Breast epithelium (tissue), 4 donors: ENCODE data around the gene PDGFA. TPM values are rescaled to one million over a fixed set of nuclear protein-coding genes. Genes with fewer than 3 reads are reported as not detected.

Experiments used
- DNase-seq, 2 donors: peaks; one replicate each; pipeline ENCODE4 v3.0.0-alpha.2; 2019; ENCODE audit warnings: low spot score in 2 of 2
- H3K27ac ChIP-seq, 2 donors: fragments of 200-600 bp; sonication (generic) in 1 of 2; one replicate each; pipeline ENCODE4 v1.5.1; 2016 to 2019; ENCODE audit warnings: mild to moderate bottlenecking in 1 of 2
- H3K27me3 ChIP-seq, 2 donors: fragments of 200-600 bp; sonication (generic) in 1 of 2; one replicate each; pipeline versions ENCODE4 v1.5.1 to v1.6.0; 2017 to 2019; ENCODE audit warnings: control low read depth in 1 of 2, mild to moderate bottlenecking in 1 of 2
- H3K36me3 ChIP-seq: fragments of 200-600 bp; one replicate; pipeline ENCODE4 v1.5.1; 2019
- H3K4me1 ChIP-seq, 2 donors: fragments of 200-600 bp; sonication (generic); one replicate each; pipeline ENCODE4 v1.5.1; 2016 to 2019; ENCODE audit warnings: control low read depth in 1 of 2
- H3K4me3 ChIP-seq, 3 donors: fragments of 200-600 bp; sonication (generic); 1 replicate in 2 of 3; 2 replicates in 1 of 3; pipeline ENCODE4 v1.5.1; 2016 to 2019; ENCODE audit warnings: mild to moderate bottlenecking in 3 of 3, moderate library complexity in 2 of 3
- H3K9me3 ChIP-seq, 2 donors: fragments of 200-600 bp; sonication (generic) in 1 of 2; one replicate each; pipeline ENCODE4 v1.5.1; 2016 to 2019; ENCODE audit warnings: control low read depth in 1 of 2
- CTCF ChIP-seq, 3 donors: fragments of 450-650 bp; IDR thresholded peaks; one replicate each; pipeline ENCODE4 v1.5.1; 2016 to 2017; ENCODE audit warnings: antibody characterized with exemption in 3 of 3, mild to moderate bottlenecking in 3 of 3, moderate library complexity in 3 of 3
- POLR2A ChIP-seq: fragments of 450-650 bp; IDR thresholded peaks from one replicate; pipeline ENCODE4 v1.6.1; 2016; ENCODE audit warnings: antibody characterized with exemption, mild to moderate bottlenecking, moderate library complexity
- POLR2AphosphoS5 ChIP-seq, 3 donors: sonication (generic); formaldehyde crosslinking; IDR thresholded peaks; one replicate each; pipeline ENCODE4 v1.6.1; 2017; ENCODE audit warnings: antibody characterized with exemption in 3 of 3
- intact Hi-C: fragments of 100-400 bp; cut with DNase I; formaldehyde crosslinking; loops from one replicate; pipeline ENCODE4 v1.15.1; 2023; ENCODE audit warnings: low total_unique reads
- total RNA-seq, 3 donors: library from RNA; depleted of rRNA; stranded (reverse); fragments of >200 nt; gene quantifications; one replicate each; pipeline ENCODE4 v1.1.0, GENCODE V29; 2016

Gene PDGFA
- total RNA-seq, 3 donors from 2014 or later: 19.8 to 33.4 (median 31.2) TPM

GRCh38 chr7:541661-542060 lies 22.0 kb upstream of the PDGFA start:
- intact Hi-C loops: no loop called here
- no peak for TF ChIP-seq CTCF (IDR thresholded peaks at IDR 0.05)
- no peak for TF ChIP-seq POLR2A
- TF ChIP-seq POLR2AphosphoS5 (IDR thresholded peaks at IDR 0.05): no peak
- Histone ChIP-seq H3K4me1 (peaks cover 0 to 4% of the 10 kb centered on the region in 2 donors), H3K9me3 (peaks cover 0 to 4% of the 10 kb centered on the region in 2 donors), H3K27me3 (no peaks in the 10 kb centered on the region), H3K27ac (no peak overlapping the region), H3K4me3 (no peak overlapping the region), H3K36me3 (no peaks in the 10 kb centered on the region)
- DNase-seq: no peak

DNA sequence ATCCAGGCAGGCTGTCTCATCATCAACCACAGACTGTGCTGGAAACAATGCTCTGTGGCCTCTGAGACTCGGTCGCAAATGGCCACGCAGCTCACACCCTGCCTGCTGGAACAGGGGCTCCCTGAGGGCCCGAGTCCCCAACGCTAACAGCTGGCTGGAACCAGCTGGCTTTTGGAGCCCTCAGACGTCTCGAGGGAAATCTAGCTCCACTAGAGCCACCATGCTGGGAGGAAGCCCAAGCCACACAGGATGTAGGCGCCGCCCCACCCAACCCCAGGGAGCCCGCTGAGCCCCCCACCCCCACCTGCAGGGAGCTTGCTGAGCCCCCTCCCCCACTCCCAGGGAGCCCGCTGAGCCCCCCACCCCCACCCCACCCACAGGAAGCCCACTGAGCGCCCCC lies 21.4 kb upstream of the PDGFA start:
- Histone ChIP-seq H3K4me3 (no peak overlapping the region), H3K4me1 (peaks cover 0 to 4% of the 10 kb centered on the region in 2 donors), H3K36me3 (no peaks in the 10 kb centered on the region), H3K9me3 (peaks cover 0 to 4% of the 10 kb centered on the region in 2 donors), H3K27ac (no peak overlapping the region), H3K27me3 (no peaks in the 10 kb centered on the region)
- no peak for DNase-seq
- no peak for TF ChIP-seq POLR2A
- no peak for TF ChIP-seq POLR2AphosphoS5 (IDR thresholded peaks at IDR 0.05)
- no peak for TF ChIP-seq CTCF (IDR thresholded peaks at IDR 0.05)
- intact Hi-C loops: no loop called here

DNA sequence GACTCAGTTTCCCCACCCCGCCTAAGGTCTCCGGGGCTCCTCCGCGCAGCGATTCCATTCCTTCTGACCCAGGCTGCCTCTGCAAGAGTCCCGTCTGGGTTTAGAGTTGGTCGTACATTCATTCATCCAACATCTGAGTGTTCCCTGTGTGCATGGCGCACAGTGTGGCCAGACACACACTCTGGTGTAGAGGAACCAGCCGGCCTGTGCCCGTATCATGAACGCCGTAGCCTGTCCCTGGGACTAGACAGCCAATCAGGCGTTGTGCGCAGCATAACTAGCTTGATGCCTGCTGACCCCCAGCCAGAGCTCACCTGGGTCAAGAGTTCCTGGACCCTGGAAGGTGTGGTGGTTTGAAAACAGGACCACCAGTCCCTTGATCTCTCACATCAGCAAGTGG lies 20.9 kb upstream of the PDGFA start:
- H3K27me3 ChIP-seq: no peaks in the 10 kb centered on the region
- intact Hi-C loops: no loop called here

GRCh38 chr7:539731-540411 lies 20.2 kb upstream of the PDGFA start:
- Histone ChIP-seq H3K4me1 (peaks cover 0 to 4% of the 10 kb centered on the region in 2 donors), H3K36me3 (no peaks in the 10 kb centered on the region), H3K4me3 (peak overlapping the region in 2 of 3 donors; percentile 7 to 43), H3K9me3 (peaks cover 0 to 4% of the 10 kb centered on the region in 2 donors), H3K27me3 (no peaks in the 10 kb centered on the region), H3K27ac (peak overlapping the region; percentile 54 to 71)
- intact Hi-C loops: no loop called here
- TF ChIP-seq POLR2AphosphoS5 (IDR thresholded peaks at IDR 0.05): no peak
- TF ChIP-seq CTCF (IDR thresholded peaks at IDR 0.05): no peak
- no peak for TF ChIP-seq POLR2A
- DNase-seq: peak in 1 of 2 donors; percentile 81

More for the DNA sequence above, 20.9 kb upstream of the PDGFA start:
- Histone ChIP-seq H3K27ac (peak overlapping the region in 1 of 2 donors; percentile 54), H3K9me3 (peaks cover 0 to 4% of the 10 kb centered on the region in 2 donors), H3K4me3 (no peak overlapping the region), H3K36me3 (no peaks in the 10 kb centered on the region), H3K4me1 (peaks cover 0 to 4% of the 10 kb centered on the region in 2 donors)
- DNase-seq: no peak
- TF ChIP-seq CTCF (IDR thresholded peaks at IDR 0.05) (no peak), POLR2A (no peak)
